ENCODE results near the gene DGLUCY. TPM values are rescaled to one million over a fixed set of nuclear protein-coding genes. Genes with fewer than 3 reads are reported as not detected.

Gene DGLUCY
- total and polyA plus RNA-seq, 4 donors, result 29.0 to 74.3 (median 52.1) TPM

DNA sequence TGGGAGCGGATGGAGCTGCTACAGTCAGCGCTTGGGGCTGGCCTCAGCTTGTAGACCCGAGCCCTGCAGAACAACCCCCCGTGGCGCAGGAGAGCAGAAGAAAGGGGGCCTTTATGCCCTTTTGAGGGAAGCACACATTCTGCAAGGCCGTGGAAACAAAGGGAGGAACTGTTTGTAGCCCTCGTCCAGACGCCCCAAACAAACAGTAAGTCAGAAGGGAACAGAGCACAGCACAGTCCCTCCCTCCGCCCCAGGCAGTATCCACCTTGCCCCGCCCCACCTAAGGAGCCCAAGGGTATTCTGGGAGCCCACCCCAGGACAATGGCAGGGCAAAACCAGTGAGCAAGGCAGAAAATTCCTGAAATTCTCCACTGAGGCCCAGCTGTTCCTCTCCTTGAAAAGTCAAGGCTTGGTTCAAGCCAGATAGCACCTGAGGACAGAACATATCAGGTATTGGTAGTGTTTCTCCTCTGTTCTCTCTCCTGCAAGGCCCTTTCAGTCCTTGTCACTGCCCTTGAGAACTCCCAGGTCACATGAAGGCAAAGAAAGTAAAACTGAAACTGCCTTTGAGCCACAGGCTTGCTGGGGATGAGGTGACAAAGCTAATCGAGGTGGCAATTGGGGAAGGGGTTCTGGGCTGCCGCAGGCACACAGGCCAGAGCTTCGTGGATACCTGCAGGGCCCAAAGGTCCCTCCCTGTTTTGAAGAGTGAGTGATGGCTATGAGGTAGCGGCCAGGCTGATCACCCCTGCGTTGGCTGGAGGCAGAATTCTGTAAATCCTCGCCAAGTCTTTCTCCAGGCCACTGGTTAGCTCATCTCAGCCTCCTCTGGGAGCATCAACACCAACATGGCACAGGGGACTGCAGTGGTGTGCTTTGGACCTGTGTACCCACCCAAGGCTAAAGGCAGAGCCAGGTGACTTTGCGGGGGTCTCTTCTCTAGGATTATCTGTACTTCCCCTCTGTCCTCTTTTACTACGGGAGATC, 499 bp downstream of the DGLUCY start:
- Histone ChIP-seq H3K9ac (ENCODE audit: insufficient read depth in 1 of 2, low read length in 2 of 2) (peak overlapping the region; percentile 74 to 83), H3K27ac (ENCODE audit: low read depth in 1 of 2, low read length in 1 of 2) (peak overlapping the region; percentile 92 to 98), H3K4me1 (ENCODE audit: control insufficient read depth in 5 of 5, insufficient read depth in 5 of 5, low read length in 5 of 5) (peaks cover 8 to 30% (median 12%) of the 10 kb centered on the region in 5 donors), H3K36me3 (ENCODE audit: control insufficient read depth in 4 of 4, insufficient read depth in 4 of 4, low read length in 4 of 4) (peaks cover 0 to 2% (median 0%) of the 10 kb centered on the region in 4 donors), H3K27me3 (ENCODE audit: control insufficient read depth in 3 of 3, insufficient read depth in 3 of 3, low read length in 2 of 3) (no peaks in the 10 kb centered on the region), H3K9me3 (ENCODE audit: control insufficient read depth in 4 of 4, insufficient read depth in 3 of 4, low read length in 3 of 4) (no peaks in the 10 kb centered on the region), H3K4me3 (peak overlapping the region; percentile 75)
- DNase-seq (peak; percentile 53 to 87 (median 83)), ATAC-seq (ENCODE audit: insufficient read depth, low FRiP score) (peak; percentile 64)
- 1 to 2% methylated on average over 18 of the region's 18 CpGs for WGBS, 2 donors
- TF ChIP-seq, protein P1, sequence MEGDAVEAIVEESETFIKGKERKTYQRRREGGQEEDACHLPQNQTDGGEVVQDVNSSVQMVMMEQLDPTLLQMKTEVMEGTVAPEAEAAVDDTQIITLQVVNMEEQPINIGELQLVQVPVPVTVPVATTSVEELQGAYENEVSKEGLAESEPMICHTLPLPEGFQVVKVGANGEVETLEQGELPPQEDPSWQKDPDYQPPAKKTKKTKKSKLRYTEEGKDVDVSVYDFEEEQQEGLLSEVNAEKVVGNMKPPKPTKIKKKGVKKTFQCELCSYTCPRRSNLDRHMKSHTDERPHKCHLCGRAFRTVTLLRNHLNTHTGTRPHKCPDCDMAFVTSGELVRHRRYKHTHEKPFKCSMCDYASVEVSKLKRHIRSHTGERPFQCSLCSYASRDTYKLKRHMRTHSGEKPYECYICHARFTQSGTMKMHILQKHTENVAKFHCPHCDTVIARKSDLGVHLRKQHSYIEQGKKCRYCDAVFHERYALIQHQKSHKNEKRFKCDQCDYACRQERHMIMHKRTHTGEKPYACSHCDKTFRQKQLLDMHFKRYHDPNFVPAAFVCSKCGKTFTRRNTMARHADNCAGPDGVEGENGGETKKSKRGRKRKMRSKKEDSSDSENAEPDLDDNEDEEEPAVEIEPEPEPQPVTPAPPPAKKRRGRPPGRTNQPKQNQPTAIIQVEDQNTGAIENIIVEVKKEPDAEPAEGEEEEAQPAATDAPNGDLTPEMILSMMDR (IDR thresholded peaks at IDR 0.05; ENCODE audit: control extremely low read depth, extremely low read depth), result no peak

DNA sequence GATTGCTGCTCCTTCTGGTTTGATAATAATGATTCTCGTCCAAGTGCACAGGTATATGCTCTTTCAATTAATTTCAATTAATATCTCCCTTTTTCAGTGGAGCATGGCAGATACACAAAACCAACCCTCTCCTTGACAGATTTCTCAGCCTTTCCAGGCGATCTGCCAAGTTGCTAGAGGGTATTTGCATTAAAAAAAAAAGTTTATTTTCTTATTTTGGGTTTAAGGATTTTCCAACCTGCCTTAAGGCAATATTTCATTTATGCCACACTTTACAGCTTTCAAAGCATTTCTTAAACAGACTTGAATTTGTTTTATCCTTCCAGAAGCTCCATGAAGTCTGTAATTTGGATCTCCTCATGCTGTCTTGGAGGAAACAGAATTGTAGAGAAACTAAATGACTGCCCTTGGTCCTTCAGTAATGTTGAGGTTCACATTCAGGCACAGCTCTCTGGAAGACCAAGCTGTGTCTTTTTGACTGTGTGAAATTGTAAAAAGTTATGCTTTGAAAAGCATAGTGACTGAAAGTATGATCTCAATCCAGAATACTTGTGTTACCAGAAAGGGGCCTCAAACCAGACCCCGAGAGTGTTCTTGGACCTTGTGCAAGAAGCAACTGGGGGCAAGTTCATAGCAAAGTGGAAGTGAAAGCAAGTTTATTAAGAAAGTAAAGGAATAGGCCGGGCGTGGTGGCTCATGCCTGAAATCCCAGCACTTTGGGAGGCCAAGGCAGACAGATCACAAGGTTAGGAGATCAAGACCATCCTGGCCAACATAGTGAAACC, 2.3 kb downstream of the DGLUCY start:
- peak overlapping the region; percentile 92 to 98 for H3K27ac ChIP-seq (ENCODE audit: low read depth in 1 of 2, low read length in 1 of 2)
- peaks cover 9 to 24% (median 12%) of the 10 kb centered on the region in 5 donors for H3K4me1 ChIP-seq (ENCODE audit: control insufficient read depth in 5 of 5, insufficient read depth in 5 of 5, low read length in 5 of 5)
- peak overlapping the region in 1 of 2 donors; percentile 38 for H3K9ac ChIP-seq (ENCODE audit: insufficient read depth in 1 of 2, low read length in 2 of 2)

DNA sequence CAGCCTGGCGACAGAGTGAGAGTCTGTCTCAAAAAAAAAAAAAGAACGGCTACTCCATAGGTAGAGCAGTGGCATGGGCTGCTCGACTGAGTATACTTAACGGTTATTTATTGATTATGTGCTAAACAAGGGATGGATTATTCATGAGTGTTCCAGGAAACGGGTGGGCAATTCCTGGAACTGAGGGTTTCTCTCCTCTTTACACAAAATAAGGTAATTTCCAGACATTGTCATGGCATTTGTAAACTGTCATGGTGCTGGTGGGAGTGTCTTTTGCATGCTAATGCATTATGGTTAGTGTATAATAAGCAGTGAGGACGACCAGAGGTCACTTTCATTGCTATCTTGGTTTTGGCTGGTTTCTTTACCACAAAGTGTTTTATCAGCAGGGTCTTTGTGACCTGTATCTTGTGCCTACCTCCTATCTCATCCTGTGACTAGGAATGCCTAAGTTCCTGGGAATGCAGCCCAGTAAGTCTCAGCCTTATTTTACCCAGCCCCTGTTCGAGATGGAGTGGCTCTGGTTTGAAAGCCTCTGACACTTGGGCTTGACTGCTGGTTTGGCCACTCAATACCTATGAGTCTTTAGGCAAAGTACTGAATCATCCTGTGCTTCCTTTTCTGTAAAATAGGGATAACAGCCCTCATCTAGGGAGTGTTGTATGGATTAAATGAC, 3.2 kb downstream of the DGLUCY start:
- TF ChIP-seq, protein P1 (IDR thresholded peaks at IDR 0.05; ENCODE audit: control extremely low read depth, extremely low read depth), result no peak
- Histone ChIP-seq H3K27ac (ENCODE audit: low read depth in 1 of 2, low read length in 1 of 2) (peak overlapping the region; percentile 62 to 92), H3K9me3 (ENCODE audit: control insufficient read depth in 4 of 4, insufficient read depth in 3 of 4, low read length in 3 of 4) (no peaks in the 10 kb centered on the region), H3K4me1 (ENCODE audit: control insufficient read depth in 5 of 5, insufficient read depth in 5 of 5, low read length in 5 of 5) (peaks cover 9 to 24% (median 12%) of the 10 kb centered on the region in 5 donors), H3K36me3 (ENCODE audit: control insufficient read depth in 4 of 4, insufficient read depth in 4 of 4, low read length in 4 of 4) (peaks cover 0 to 7% (median 1%) of the 10 kb centered on the region in 4 donors), H3K27me3 (ENCODE audit: control insufficient read depth in 3 of 3, insufficient read depth in 3 of 3, low read length in 2 of 3) (no peaks in the 10 kb centered on the region), H3K4me3 (no peak overlapping the region), H3K9ac (ENCODE audit: insufficient read depth in 1 of 2, low read length in 2 of 2) (no peak overlapping the region)
- 60 to 76% methylated on average over 7 of the region's 7 CpGs for WGBS, 2 donors
- no peak for ATAC-seq (ENCODE audit: insufficient read depth, low FRiP score)
- no peak for DNase-seq

More for the DNA sequence above, 2.3 kb downstream of the DGLUCY start:
- peaks cover 0 to 7% (median 1%) of the 10 kb centered on the region in 4 donors for H3K36me3 ChIP-seq (ENCODE audit: control insufficient read depth in 4 of 4, insufficient read depth in 4 of 4, low read length in 4 of 4)
- H3K27me3 ChIP-seq (ENCODE audit: control insufficient read depth in 3 of 3, insufficient read depth in 3 of 3, low read length in 2 of 3), result no peaks in the 10 kb centered on the region
- H3K4me3 ChIP-seq, result no peak overlapping the region
- peak in 2 of 3 donors; percentile 46 to 61 for DNase-seq
- TF ChIP-seq, protein P1 (IDR thresholded peaks at IDR 0.05; ENCODE audit: control extremely low read depth, extremely low read depth), result no peak
- no peak for ATAC-seq (ENCODE audit: insufficient read depth, low FRiP score)
- WGBS, 2 donors, result 55 to 57% methylated on average over 5 of the region's 5 CpGs
- no peaks in the 10 kb centered on the region for H3K9me3 ChIP-seq (ENCODE audit: control insufficient read depth in 4 of 4, insufficient read depth in 3 of 4, low read length in 3 of 4)

Data from lung (tissue), 12 donors.